GM18499 (cell line): ENCODE data around the gene RAPSN.

Source experiments
- ATAC-seq: cut with Tn5 transposase; IDR thresholded peaks from one replicate; pipeline ENCODE4 v1.9.1; 2021; ENCODE audit warnings: moderate number of reproducible peaks; ENCODE audit not compliant: insufficient read depth, unreplicated experiment

RAPSN gene

DNA sequence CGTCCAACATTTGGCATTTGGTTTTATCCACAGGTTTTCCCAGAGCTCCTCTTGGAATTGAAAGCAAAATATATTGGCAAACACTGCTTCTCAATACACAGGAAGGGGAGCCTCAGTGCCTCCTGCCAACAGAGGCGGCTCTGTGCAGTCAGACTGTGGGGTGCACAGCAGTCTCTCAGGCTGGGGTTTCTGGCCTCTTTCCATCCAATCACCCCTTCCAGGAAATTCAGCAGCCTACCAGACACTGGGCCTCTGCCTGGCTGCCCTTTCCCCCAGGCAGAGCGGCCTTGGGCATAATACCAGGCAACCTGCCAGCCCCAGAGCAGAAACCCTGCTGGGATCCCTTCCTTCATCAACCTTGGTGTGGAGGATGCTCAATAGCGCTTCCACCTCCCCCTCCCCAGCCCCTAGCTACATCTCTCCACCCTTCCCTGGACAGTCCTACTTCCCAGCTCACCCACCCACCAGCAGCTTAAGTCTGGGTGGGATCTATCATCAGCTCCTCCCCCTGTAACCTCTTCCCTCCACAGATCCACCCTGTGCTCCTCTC, 17.8 kb upstream of the RAPSN start:
- no peak for ATAC-seq

DNA sequence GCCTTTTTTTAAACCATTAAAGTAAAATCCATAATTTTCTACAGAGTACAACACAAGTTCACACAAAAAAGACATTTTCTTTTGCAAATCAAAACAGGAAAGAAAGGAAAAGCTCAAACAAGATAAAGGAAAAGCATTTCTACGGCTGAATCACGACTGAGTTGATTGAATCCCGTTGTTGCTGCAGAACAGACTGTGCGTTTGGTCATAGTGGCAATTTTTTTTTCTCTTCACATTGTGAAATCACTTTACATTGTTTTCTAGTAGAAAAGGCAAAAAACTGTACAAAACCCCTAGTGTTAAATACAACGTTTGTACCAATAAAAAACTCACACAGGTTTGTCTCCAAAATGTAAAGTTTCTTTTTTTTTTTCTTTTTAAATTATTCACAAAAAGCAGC, 17.3 kb upstream of the RAPSN start:
- no peak for ATAC-seq

DNA sequence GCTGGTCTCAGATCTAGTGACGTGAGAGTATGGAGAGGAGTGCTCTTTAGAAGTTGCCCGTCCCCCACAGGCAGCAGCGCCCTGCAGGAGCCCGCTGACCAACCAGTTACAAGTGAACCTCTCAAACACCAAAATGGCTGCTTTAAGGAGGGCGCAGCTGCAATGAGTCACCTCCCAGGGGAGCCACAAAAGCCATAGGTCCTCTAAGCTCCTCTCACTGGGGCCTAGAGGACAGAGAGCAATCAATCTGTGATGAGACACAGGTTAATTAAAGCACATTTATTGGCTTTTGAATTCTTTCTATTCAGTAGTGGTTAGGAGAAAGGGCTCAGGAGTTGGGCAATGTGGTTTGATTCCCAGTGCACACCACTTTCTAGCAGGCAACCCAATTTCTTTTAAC, 15.5 kb upstream of the RAPSN start:
- no peak for ATAC-seq

DNA sequence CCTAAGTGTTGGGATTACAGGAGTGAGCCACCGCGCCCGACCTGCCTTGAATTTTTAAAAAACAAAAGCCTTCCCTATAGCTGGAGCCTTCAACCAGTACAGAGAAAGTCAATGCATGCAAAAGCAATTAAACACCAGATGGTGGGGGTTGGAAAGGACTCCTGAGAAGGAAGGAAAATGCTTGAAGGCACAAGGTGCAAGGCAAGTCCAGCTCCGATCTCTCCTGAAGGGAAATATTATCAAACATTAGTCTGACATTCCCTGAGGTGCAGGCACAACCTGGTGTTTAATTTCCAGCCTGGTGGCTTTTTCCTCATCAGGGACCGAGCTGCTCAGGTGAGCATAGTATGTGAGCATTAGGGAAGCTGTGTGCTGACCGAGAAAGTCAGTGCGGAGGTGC, 12.9 kb upstream of the RAPSN start:
- ATAC-seq, result no peak

DNA sequence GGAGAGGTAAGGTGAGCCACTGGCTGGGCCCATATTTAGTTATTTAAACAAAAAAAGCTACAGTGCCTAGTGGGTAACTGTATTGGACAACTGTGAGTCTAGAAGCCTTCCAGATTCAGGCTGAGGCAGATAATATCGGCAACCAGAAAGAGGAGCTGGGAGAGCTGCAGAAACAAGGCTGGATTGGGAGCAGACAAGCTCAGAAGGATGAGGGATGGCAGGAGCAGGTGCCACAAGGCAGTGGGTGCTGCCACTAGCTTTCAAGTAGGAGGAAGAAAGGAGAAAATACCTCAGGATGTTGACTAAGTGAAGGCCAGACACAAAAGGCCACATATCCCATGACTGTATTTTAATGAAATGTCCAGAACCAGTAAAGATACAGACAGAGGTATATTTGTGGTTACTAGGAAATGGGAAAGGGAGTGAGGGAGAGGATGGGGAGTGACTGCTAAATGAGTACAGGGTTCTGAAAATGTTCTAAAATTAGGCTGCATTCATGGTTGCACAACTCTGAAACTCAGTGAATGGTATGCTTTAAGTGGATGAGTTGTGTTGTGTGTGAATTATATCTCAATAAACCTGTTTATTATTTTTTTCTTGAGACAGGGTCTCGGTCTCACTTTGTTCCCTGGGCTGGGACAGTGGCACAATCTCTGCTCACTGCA, 11.8 kb upstream of the RAPSN start:
- ATAC-seq, result no peak

DNA sequence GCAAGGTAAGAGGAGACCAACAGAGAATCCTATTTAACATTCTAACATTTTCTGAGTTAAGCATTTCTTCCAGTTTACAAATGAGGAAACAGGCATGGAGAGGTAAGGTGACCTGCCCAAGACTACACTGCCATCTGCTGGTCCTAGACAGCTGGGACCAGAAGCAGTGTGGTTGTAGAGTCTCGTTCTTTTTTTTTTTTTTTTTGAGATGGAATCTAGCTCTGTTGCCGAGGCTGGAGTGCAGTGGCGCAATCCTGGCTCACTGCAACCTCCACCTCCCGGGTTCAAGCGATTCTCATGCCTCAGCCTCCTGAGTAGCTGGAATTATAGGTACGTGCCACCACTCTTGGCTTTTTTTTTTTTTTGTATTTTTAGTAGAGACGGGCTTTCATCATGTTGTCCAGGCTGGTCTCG, 5.3 kb upstream of the RAPSN start:
- ATAC-seq, result peak; percentile 79

GRCh38 chr11:47453365-47453764, 4.4 kb upstream of the RAPSN start:
- ATAC-seq, result no peak

GRCh38 chr11:47451990-47452389, 3.1 kb upstream of the RAPSN start:
- no peak for ATAC-seq

DNA sequence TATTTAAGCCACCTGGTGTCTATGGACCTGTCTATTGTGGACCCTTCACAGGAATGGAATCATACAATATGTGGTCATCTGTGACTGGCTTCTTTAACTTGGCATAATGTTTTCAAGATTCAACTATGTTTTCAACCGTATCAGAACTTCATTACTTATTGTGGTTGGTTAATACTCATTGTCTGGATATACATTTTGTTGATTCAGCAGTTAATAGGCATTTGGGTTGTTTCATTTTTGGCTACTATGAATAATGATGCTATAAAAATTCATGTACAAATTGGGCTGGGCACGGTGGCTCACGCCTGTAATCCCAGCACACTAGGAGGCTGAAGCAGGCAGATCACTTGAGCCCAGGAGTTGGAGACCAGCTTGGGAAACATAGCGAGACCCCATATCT, 2.5 kb upstream of the RAPSN start:
- no peak for ATAC-seq

DNA sequence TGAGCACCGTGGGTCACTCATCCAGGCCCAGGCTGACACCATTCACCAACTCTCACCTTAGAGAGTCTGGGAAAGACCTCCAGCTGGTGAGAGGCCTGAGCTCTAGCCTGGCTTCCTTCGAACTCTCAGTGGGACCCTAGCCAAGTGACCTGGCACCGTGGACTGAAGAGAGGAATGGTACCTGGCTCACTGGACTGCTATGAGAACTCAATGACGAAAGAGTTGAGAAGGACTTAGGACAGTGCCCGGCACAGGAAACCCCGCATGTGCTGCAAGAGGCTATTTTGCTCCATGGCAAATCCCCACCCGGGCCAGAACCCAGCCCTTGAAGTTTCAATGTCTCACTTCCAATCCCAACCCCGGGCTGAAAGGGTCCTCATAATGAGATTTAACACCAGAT, 605 bp upstream of the RAPSN start:
- ATAC-seq, result no peak

GRCh38 chr11:47447906-47448305, 1.0 kb downstream of the RAPSN start:
- ATAC-seq, result no peak

GRCh38 chr11:47446833-47447232, 2.1 kb downstream of the RAPSN start:
- no peak for ATAC-seq

- no peak for ATAC-seq
Observed at GRCh38 chr11:47445840-47446239, 3.1 kb downstream of the RAPSN start.

DNA sequence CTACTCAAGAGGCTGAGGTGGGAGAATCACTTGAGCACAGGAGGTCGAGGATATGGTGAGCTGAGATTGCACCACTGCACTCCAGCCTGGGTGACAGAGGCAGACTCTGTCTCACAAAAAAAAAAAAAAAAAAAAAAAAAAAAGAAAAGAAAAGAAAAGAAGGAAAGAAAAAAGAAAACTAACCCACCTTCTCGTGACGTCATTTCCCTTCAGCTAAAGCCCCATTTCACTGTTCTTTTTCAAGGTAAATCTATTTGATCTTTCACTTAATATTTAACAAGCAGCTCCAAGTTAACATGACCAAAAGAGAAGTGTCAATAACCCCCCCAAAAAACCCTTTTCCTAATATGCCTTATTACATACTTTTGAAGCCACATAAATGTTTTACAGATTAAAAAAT, 5.1 kb downstream of the RAPSN start:
- ATAC-seq, result no peak

DNA sequence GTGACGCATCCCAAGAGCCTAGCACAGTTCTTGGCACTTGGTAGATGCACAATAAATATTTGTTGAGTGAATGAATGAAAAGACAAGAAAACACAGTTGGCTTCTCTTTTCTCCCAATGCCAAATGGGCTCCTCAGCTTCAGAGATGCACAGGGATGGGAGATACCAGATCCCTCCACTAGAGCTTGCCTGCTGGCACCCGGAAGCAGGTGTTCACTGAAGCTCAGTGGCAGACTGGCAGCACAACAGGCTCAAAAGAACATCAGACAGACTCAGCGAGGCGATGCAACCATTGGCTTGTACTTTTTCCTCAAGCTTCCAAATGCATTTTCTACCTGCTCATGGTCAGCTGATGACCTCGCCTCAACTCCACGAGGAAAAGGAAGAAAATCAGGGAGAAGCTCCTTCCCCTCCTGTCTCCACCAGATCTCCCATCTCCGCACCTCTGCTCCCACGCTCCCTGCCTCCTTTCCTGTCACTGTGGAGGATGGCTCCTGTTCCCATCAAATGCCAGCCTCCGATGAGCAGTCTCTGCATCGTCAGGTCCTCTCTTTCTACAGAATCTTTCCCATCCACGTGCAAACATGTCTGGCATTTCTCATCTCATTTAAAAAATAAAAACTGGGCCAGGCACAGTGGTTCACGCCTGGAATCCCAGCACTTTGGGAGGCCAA, 5.8 kb downstream of the RAPSN start:
- no peak for ATAC-seq

- ATAC-seq, result no peak
Observed at GRCh38 chr11:47442514-47442913, 6.4 kb downstream of the RAPSN start.

GRCh38 chr11:47441421-47441820, 7.5 kb downstream of the RAPSN start:
- no peak for ATAC-seq

DNA sequence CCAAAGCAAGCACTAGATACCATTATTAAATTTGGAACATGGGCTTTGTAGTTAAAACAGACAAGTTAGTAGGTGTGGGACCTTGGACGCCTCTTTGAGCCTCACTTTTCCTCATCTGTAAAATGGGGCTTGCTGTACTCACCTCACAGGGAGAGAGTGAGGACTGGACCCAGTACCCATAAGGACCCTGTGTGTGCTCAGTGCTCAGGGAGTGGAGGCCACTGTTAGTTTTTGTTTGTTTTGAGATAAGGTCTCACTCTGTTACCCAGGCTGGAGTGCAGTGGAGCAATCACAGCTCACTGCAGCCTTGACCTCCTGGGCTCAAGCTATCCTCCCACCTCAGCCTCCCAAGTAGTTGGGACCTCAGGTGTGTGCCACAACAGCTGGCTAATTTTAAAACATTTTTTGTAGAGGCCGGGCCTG, 8.9 kb downstream of the RAPSN start:
- no peak for ATAC-seq

GRCh38 chr11:47438721-47439120, 10.2 kb downstream of the RAPSN start:
- ATAC-seq, result no peak

GRCh38 chr11:47437746-47438418, 11.1 kb downstream of the RAPSN start:
- ATAC-seq, result no peak

DNA sequence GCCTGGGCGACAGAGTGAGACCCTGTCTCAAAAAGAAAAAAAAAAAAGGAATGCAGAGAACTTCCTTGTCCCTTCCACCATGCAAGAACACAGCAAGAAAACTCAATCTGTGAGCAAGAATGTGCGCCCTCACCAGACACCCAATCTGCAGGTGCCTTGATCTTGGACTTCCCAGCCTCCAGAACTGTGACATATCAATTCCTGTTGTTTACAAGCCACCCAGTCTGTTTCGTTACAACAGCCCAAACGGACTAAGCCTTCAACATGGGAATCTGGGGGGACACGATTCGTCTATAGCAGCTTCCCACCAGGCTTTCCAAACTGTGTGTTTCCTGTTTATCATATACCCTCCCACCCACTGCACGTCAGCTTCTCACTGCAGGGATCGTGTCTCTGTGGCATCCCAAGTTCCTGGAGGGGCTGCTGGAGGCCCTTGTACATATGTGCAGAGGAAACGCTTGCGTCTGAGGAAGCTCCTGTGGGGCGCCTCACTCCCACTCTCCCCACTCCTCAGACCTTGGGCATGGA, 11.7 kb downstream of the RAPSN start:
- no peak for ATAC-seq
